Activated naive CD4-positive, alpha-beta T cell (primary cell): Measurements from ENCODE around the gene USP46.

Source experiments
- DNase-seq, 4 experiments: peaks; one replicate each; lab custom pipeline; 2025; lab: John Stamatoyannopoulos, UW

The USP46 gene

GRCh38 chr4:52659001-52659721 is at the start of gene USP46:
USP46 (minus strand) TSS chr4:52659301; CDS start chr4:52659150, 151 bp downstream.
- peak in 2 of 4 experiments; percentile 0 to 2 for DNase-seq

- DNase-seq = no peak
These were observed 45.6 kb upstream of the USP46 start for GRCh38 chr4:52704661-52705060.

GRCh38 chr4:52704133-52704532 is 45.0 kb upstream of the USP46 start:
- DNase-seq = no peak

GRCh38 chr4:52701207-52701606 is 42.1 kb upstream of the USP46 start:
- no peak for DNase-seq

GRCh38 chr4:52694936-52695335 is 35.8 kb upstream of the USP46 start:
- DNase-seq = no peak

GRCh38 chr4:52693492-52693891 is 34.4 kb upstream of the USP46 start:
- DNase-seq = no peak

GRCh38 chr4:52689096-52689495 is 30.0 kb upstream of the USP46 start:
- DNase-seq = no peak

GRCh38 chr4:52687696-52688095 is 28.6 kb upstream of the USP46 start:
- DNase-seq = no peak

GRCh38 chr4:52685316-52685715 is 26.2 kb upstream of the USP46 start:
- no peak for DNase-seq

GRCh38 chr4:52684896-52685295 is 25.8 kb upstream of the USP46 start:
- no peak for DNase-seq

- no peak for DNase-seq
These were observed 21.3 kb upstream of the USP46 start for GRCh38 chr4:52680381-52680780.

GRCh38 chr4:52676536-52676935 is 17.4 kb upstream of the USP46 start:
- no peak for DNase-seq

- no peak for DNase-seq
These were observed 16.0 kb upstream of the USP46 start for GRCh38 chr4:52675111-52675510.

- no peak for DNase-seq
These were observed 11.6 kb upstream of the USP46 start for GRCh38 chr4:52670739-52671138.

- no peak for DNase-seq
These were observed 11.0 kb upstream of the USP46 start for GRCh38 chr4:52670121-52670520.

- no peak for DNase-seq
These were observed 6.5 kb upstream of the USP46 start for GRCh38 chr4:52665592-52665991.

GRCh38 chr4:52664479-52664878 is 5.4 kb upstream of the USP46 start:
- no peak for DNase-seq

GRCh38 chr4:52661966-52662690 is 3.0 kb upstream of the USP46 start:
- no peak for DNase-seq

GRCh38 chr4:52660643-52661042 is 1.5 kb upstream of the USP46 start:
- no peak for DNase-seq

GRCh38 chr4:52659722-52660261 is 691 bp upstream of the USP46 start:
- no peak for DNase-seq

- DNase-seq = no peak
These were observed 480 bp downstream of the USP46 start for GRCh38 chr4:52658641-52659000.

- no peak for DNase-seq
These were observed 1.2 kb downstream of the USP46 start for GRCh38 chr4:52657618-52658501.

GRCh38 chr4:52657292-52657617 is 1.8 kb downstream of the USP46 start:
- DNase-seq = no peak
